GM23338 (cell line): ENCODE data around the gene IWS1. TPM values are rescaled to one million over a fixed set of nuclear protein-coding genes. Genes with fewer than 3 reads are reported as not detected.

Experiments
- ATAC-seq: fragments of 200-7000 bp; cut with Tn5 transposase; 3 replicates; pipeline ENCODE4 v1.9.1; 2020
- DNase-seq: peaks from one replicate; pipeline ENCODE4 v3.0.0-alpha.2; 2015; ENCODE audit warnings: low spot score
- H2AFZ ChIP-seq: fragments of 200-600 bp; sonication (generic); 2 replicates; pipeline ENCODE4 v1.8.0; 2016; ENCODE audit warnings: antibody characterized with exemption, mild to moderate bottlenecking, moderate library complexity
- H3F3A ChIP-seq: fragments of 200-600 bp; sonication (generic); replicated peaks from 2 replicates; pipeline ENCODE4 v1.8.0; 2017; ENCODE audit warnings: antibody characterized with exemption, mixed run types, low read depth
- H3K27ac ChIP-seq: fragments of 200-600 bp; sonication (generic); 2 replicates; pipeline ENCODE4 v1.6.1; 2016; ENCODE audit warnings: low read depth
- H3K27me3 ChIP-seq: fragments of 200-600 bp; sonication (generic); 2 replicates; pipeline ENCODE4 v1.8.0; 2016; ENCODE audit warnings: mild to moderate bottlenecking, mixed run types, moderate library complexity; ENCODE audit not compliant: insufficient read depth
- H3K36me3 ChIP-seq: fragments of 200-600 bp; sonication (generic); 2 replicates; pipeline ENCODE4 v1.8.0; 2016; ENCODE audit warnings: mild to moderate bottlenecking; ENCODE audit not compliant: insufficient read depth
- H3K4me1 ChIP-seq: fragments of 200-600 bp; sonication (generic); 2 replicates; pipeline ENCODE4 v1.8.0; 2016; ENCODE audit warnings: mild to moderate bottlenecking, moderate library complexity; ENCODE audit not compliant: insufficient read depth
- H3K4me2 ChIP-seq: fragments of 200-600 bp; sonication (generic); 2 replicates; pipeline ENCODE4 v1.7.1; 2017; ENCODE audit warnings: mixed run types
- H3K4me3 ChIP-seq: fragments of 200-600 bp; sonication (generic); 2 replicates; pipeline ENCODE4 v1.6.1; 2016; ENCODE audit warnings: mixed run types
- H3K79me2 ChIP-seq: fragments of 200-600 bp; sonication (generic); replicated peaks from 2 replicates; pipeline ENCODE4 v1.8.0; 2017; ENCODE audit warnings: mild to moderate bottlenecking; ENCODE audit not compliant: insufficient read depth
- H3K9me2 ChIP-seq: fragments of 200-600 bp; sonication (generic); 2 replicates; pipeline ENCODE4 v1.8.0; 2017; ENCODE audit not compliant: insufficient read depth
- H4K20me1 ChIP-seq: fragments of 200-600 bp; sonication (generic); replicated peaks from 2 replicates; pipeline ENCODE4 v1.8.0; 2017; ENCODE audit warnings: mild to moderate bottlenecking; ENCODE audit not compliant: insufficient read depth
- H3K27ac Mint-ChIP-seq: 2 replicates; pipeline ENCODE4 v1.8.0; 2020; ENCODE audit warnings: inconsistent platforms, mild to moderate bottlenecking, moderate library complexity, mixed read lengths
- H3K27me3 Mint-ChIP-seq: 3 replicates; pipeline ENCODE4 v1.8.0; 2022; ENCODE audit warnings: low read depth, mild to moderate bottlenecking, moderate library complexity, mixed read lengths, inconsistent platforms; ENCODE audit not compliant: insufficient read depth, poor library complexity
- H3K36me3 Mint-ChIP-seq: 3 replicates; pipeline ENCODE4 v1.8.0; 2021; ENCODE audit warnings: low read depth, mild to moderate bottlenecking, inconsistent platforms, moderate library complexity, mixed read lengths
- H3K4me1 Mint-ChIP-seq: 3 replicates; pipeline ENCODE4 v1.8.0; 2020; ENCODE audit warnings: mild to moderate bottlenecking, inconsistent platforms, mixed read lengths
- H3K4me3 Mint-ChIP-seq: 3 replicates; pipeline ENCODE4 v1.8.0; 2021; ENCODE audit warnings: moderate library complexity, mild to moderate bottlenecking, inconsistent platforms, mixed read lengths
- H3K9me3 Mint-ChIP-seq: 3 replicates; pipeline ENCODE4 v1.8.0; 2020; ENCODE audit warnings: moderate library complexity, mild to moderate bottlenecking, inconsistent platforms, mixed read lengths
- CREB1 ChIP-seq: fragments of 250-450 bp; sonication (Bioruptor Pico); IDR thresholded peaks from 2 replicates; pipeline ENCODE4 v1.5.0; 2020; ENCODE audit warnings: low read depth, mild to moderate bottlenecking, moderate library complexity
- CTCF ChIP-seq, 2 experiments: fragments of 200-600 bp in 1 of 2; sonication (generic) in 1 of 2; conservative IDR thresholded peaks; 2 replicates each; pipeline versions ENCODE4 v1.5.1 to v1.6.1; 2016 to 2017; ENCODE audit warnings: antibody characterized with exemption in 2 of 2, low read depth in 2 of 2, mild to moderate bottlenecking in 2 of 2, moderate library complexity in 1 of 2
- ETS1 ChIP-seq: IDR thresholded peaks from 2 replicates; pipeline ENCODE4 v1.6.1; 2016; ENCODE audit warnings: antibody characterized with exemption
- EZH2 ChIP-seq: fragments of 200-600 bp; sonication (generic); IDR thresholded peaks from one replicate; pipeline ENCODE4 v1.8.0; 2017; ENCODE audit warnings: antibody characterized with exemption, mild to moderate bottlenecking, low read depth; ENCODE audit not compliant: unreplicated experiment
- EZH2phosphoT487 ChIP-seq: fragments of 200-600 bp; sonication (generic); IDR thresholded peaks from one replicate; pipeline ENCODE4 v1.8.1; 2018; ENCODE audit warnings: antibody characterized with exemption; ENCODE audit not compliant: unreplicated experiment
- JUNB ChIP-seq: IDR thresholded peaks from one replicate; pipeline ENCODE4 v1.6.1; 2016; ENCODE audit warnings: antibody characterized with exemption; ENCODE audit not compliant: unreplicated experiment
- NANOG ChIP-seq: IDR thresholded peaks from 2 replicates; pipeline ENCODE4 v1.6.1; 2016; ENCODE audit warnings: antibody characterized with exemption, borderline replicate concordance
- POLR2AphosphoS5 ChIP-seq: IDR thresholded peaks from 2 replicates; pipeline ENCODE4 v1.6.1; 2016; ENCODE audit warnings: antibody characterized with exemption, low read depth
- REST ChIP-seq: IDR thresholded peaks from one replicate; pipeline ENCODE4 v1.6.1; 2018; ENCODE audit warnings: antibody characterized with exemption; ENCODE audit not compliant: unreplicated experiment
- STAT1 ChIP-seq: IDR thresholded peaks from one replicate; pipeline ENCODE4 v1.6.1; 2016; ENCODE audit warnings: antibody characterized with exemption; ENCODE audit not compliant: unreplicated experiment
- ZNF114 ChIP-seq: fragments of 250-450 bp; sonication (Bioruptor Pico); IDR thresholded peaks from 2 replicates; pipeline ENCODE4 v1.5.0; 2020; ENCODE audit warnings: mild to moderate bottlenecking, moderate library complexity
- ZNF331 ChIP-seq: fragments of 250-450 bp; sonication (Bioruptor Pico); IDR thresholded peaks from 2 replicates; pipeline ENCODE4 v1.5.0; 2020; ENCODE audit warnings: low read depth, mild to moderate bottlenecking, moderate library complexity
- ZNF462 ChIP-seq: fragments of 250-450 bp; sonication (Bioruptor Pico); IDR thresholded peaks from 2 replicates; pipeline ENCODE4 v1.5.0; 2020; ENCODE audit warnings: mild to moderate bottlenecking, moderate library complexity
- polyA plus RNA-seq: library from polyadenylated mRNA; unstranded; fragments of >200 nt; fragmentation: Nextera tagmentation; extraction: Ambion mirVana; gene quantifications from 2 replicates; pipeline ENCODE4 v1.2.1, GENCODE V29; 2016
- total RNA-seq: library from RNA; depleted of rRNA; stranded (reverse); fragments of >200 nt; shearing (Covaris generic); gene quantifications from 2 replicates; pipeline ENCODE4 v1.2.3, GENCODE V29; 2014

Gene IWS1
- total and polyA plus RNA-seq, 2 experiments from 2014 or later, result 82.8 to 97.2 TPM

GRCh38 chr2:127535918-127536317 is 9.6 kb upstream of the IWS1 start:
- Histone ChIP-seq H3F3A (no peaks in the 10 kb centered on the region), H2AFZ (no peak overlapping the region), H3K79me2 (no peaks in the 10 kb centered on the region), H3K9me2 (peaks cover 2% of the 10 kb centered on the region; the same call in 1 of the 2 replicates), H3K4me1 (no peaks in the 10 kb centered on the region), H4K20me1 (no peaks in the 10 kb centered on the region), H3K4me3 (no peak overlapping the region), H3K4me2 (no peak overlapping the region), H3K27ac (no peak overlapping the region), H3K27me3 (no peaks in the 10 kb centered on the region), H3K36me3 (no peaks in the 10 kb centered on the region)
- ATAC-seq, result no peak
- TF ChIP-seq NANOG, result no peak
- no peak for TF ChIP-seq ZNF462 (CRISPR knock-in tag)
- TF ChIP-seq JUNB, result no peak
- no peak for TF ChIP-seq ZNF331
- no peak for TF ChIP-seq EZH2phosphoT487
- TF ChIP-seq ZNF114 (CRISPR knock-in tag), result no peak
- no peak for TF ChIP-seq STAT1
- TF ChIP-seq CTCF (conservative IDR thresholded peaks at IDR 0.05; ENCODE audit: low read depth in 2 of 2), result no peak
- TF ChIP-seq REST, result no peak
- no peak for TF ChIP-seq EZH2
- no peak for TF ChIP-seq ETS1
- no peak for TF ChIP-seq CREB1 (CRISPR knock-in tag)
- no peak for TF ChIP-seq POLR2AphosphoS5
- peaks cover 9% of the 10 kb centered on the region for H3K27me3 Mint-ChIP-seq
- H3K36me3 Mint-ChIP-seq, result no peaks in the 10 kb centered on the region
- DNase-seq, result no peak
- no peaks in the 10 kb centered on the region for H3K4me1 Mint-ChIP-seq
- no peak overlapping the region for H3K4me3 Mint-ChIP-seq
- no peak overlapping the region for H3K27ac Mint-ChIP-seq
- no peaks in the 10 kb centered on the region for H3K9me3 Mint-ChIP-seq
